Left colon (tissue), 2 donors: ENCODE data around the gene ATP8A2. TPM values are rescaled to one million over a fixed set of nuclear protein-coding genes. Genes with fewer than 3 reads are reported as not detected.

Experiments used
- ATAC-seq: fragments of 200-7000 bp; cut with Tn5 transposase; one replicate; pipeline ENCODE4 v1.9.1; 2020; ENCODE audit warnings: mild to moderate bottlenecking, moderate library complexity
- DNase-seq, 2 donors: peaks; one replicate each; pipeline ENCODE4 v3.0.0-alpha.2; 2020
- intact Hi-C, 2 donors: fragments of 100-400 bp; cut with DNase I in 1 of 2; cut with micrococcal nuclease in 1 of 2; formaldehyde crosslinking; loops; one replicate each; pipeline versions ENCODE4 v1.11.2 to v1.14.0; 2022; cut with DNase I, micrococcal nuclease
- total RNA-seq, 2 donors: library from RNA; stranded (reverse); fragmentation: NEBNext Ultra II Directional; extraction: Animal tissue kit (Norgen Biotek cat#: 25700); gene quantifications; one replicate each; pipeline ENCODE4 v1.2.1, GENCODE V29; 2021
- donor health status: DM: no; HTN: no; CAD: no.
- donor health status: DM: yes; HTN: yes; CAD: no.

ATP8A2 gene
- total RNA-seq, 2 donors from 2014 or later, result 0.42 to 0.49 TPM

- no peak for DNase-seq
- intact Hi-C loops, result no loop called here
- no peak for ATAC-seq
Measured at GRCh38 chr13:25659091-25659795, 287.5 kb downstream of the ATP8A2 start.

GRCh38 chr13:25660996-25661395 is 289.2 kb downstream of the ATP8A2 start:
- ATAC-seq, result no peak
- intact Hi-C loops, result no loop called here
- no peak for DNase-seq

- intact Hi-C loops, result no loop called here
- DNase-seq (no peak), ATAC-seq (no peak)
Measured at GRCh38 chr13:25662516-25662915, 290.7 kb downstream of the ATP8A2 start.

GRCh38 chr13:25668345-25668744 is 296.6 kb downstream of the ATP8A2 start:
- ATAC-seq (no peak), DNase-seq (no peak)
- intact Hi-C loops, result no loop called here

GRCh38 chr13:25673711-25674110 is 301.9 kb downstream of the ATP8A2 start:
- intact Hi-C loops, result no loop called here

GRCh38 chr13:25674371-25674770 is 302.6 kb downstream of the ATP8A2 start:
- intact Hi-C loops, result no loop called here
- ATAC-seq, result no peak
- DNase-seq, result no peak

More at GRCh38 chr13:25673711-25674110, 301.9 kb downstream of the ATP8A2 start:
- ATAC-seq (no peak), DNase-seq (no peak)

GRCh38 chr13:25675060-25675459 is 303.3 kb downstream of the ATP8A2 start:
- intact Hi-C loops, result no loop called here
- no peak for ATAC-seq
- no peak for DNase-seq

- DNase-seq (no peak), ATAC-seq (no peak)
- intact Hi-C loops, result no loop called here
Measured at GRCh38 chr13:25677956-25678355, 306.2 kb downstream of the ATP8A2 start.

- intact Hi-C loops, result no loop called here
- ATAC-seq (peak; percentile 59), DNase-seq (peak in 1 of 2 donors; percentile 7)
Measured at GRCh38 chr13:25678398-25678797, 306.6 kb downstream of the ATP8A2 start.

- DNase-seq (no peak), ATAC-seq (no peak)
- intact Hi-C loops, result no loop called here
Measured at GRCh38 chr13:25679159-25679558, 307.4 kb downstream of the ATP8A2 start.

GRCh38 chr13:25679936-25680335 is 308.2 kb downstream of the ATP8A2 start:
- no peak for DNase-seq
- intact Hi-C loops, result no loop called here
- ATAC-seq, result no peak

GRCh38 chr13:25682276-25682675 is 310.5 kb downstream of the ATP8A2 start:
- intact Hi-C loops, result no loop called here
- DNase-seq (no peak), ATAC-seq (no peak)

- DNase-seq (no peak), ATAC-seq (no peak)
- intact Hi-C loops, result no loop called here
Measured at GRCh38 chr13:25683056-25683455, 311.3 kb downstream of the ATP8A2 start.

GRCh38 chr13:25683662-25684370 is 312.0 kb downstream of the ATP8A2 start:
- DNase-seq (no peak), ATAC-seq (no peak)
- intact Hi-C loops, result no loop called here

- intact Hi-C loops, result no loop called here
- no peak for ATAC-seq
- DNase-seq, result no peak
Measured at GRCh38 chr13:25684491-25684890, 312.7 kb downstream of the ATP8A2 start.

GRCh38 chr13:25686831-25687470 is 315.2 kb downstream of the ATP8A2 start:
- no peak for DNase-seq

GRCh38 chr13:25687471-25688225 is 315.9 kb downstream of the ATP8A2 start:
- intact Hi-C loops, result no loop called here
- ATAC-seq (peak; percentile 87), DNase-seq (peak; percentile 20 to 28)

More at GRCh38 chr13:25686831-25687470, 315.2 kb downstream of the ATP8A2 start:
- intact Hi-C loops, result no loop called here
- peak; percentile 69 for ATAC-seq

GRCh38 chr13:25688536-25688935 is 316.8 kb downstream of the ATP8A2 start:
- DNase-seq (peak in 1 of 2 donors; percentile 6), ATAC-seq (peak; percentile 20)
- intact Hi-C loops, result no loop called here

GRCh38 chr13:25689539-25689938 is 317.8 kb downstream of the ATP8A2 start:
- no peak for ATAC-seq
- intact Hi-C loops, result no loop called here
- DNase-seq, result no peak
